Prostate gland (tissue), 2 donors: ENCODE results near the gene ARHGEF16. TPM values are rescaled to one million over a fixed set of nuclear protein-coding genes. Genes with fewer than 3 reads are reported as not detected.

Experiments
- DNase-seq: peaks from one replicate; pipeline ENCODE4 v3.0.0-alpha.2; 2019; ENCODE audit warnings: low spot score
- H3K27ac ChIP-seq, 2 donors: fragments of 200-600 bp; sonication (generic); 2 replicates each; pipeline ENCODE4 v1.5.1; 2017 to 2019
- H3K27me3 ChIP-seq: fragments of 200-600 bp; sonication (generic); replicated peaks from 2 replicates; pipeline ENCODE4 v1.5.1; 2019; ENCODE audit not compliant: insufficient read depth
- H3K36me3 ChIP-seq, 2 donors: fragments of 200-600 bp; sonication (generic); 1 replicate in 1 of 2; 2 replicates in 1 of 2; pipeline versions ENCODE4 v1.5.1 to v1.8.1; 2017 to 2019
- H3K4me1 ChIP-seq: fragments of 200-600 bp; sonication (generic); replicated peaks from 2 replicates; pipeline ENCODE4 v1.5.1; 2019
- H3K4me3 ChIP-seq, 2 donors: fragments of 200-600 bp; sonication (generic); 2 replicates each; pipeline ENCODE4 v1.5.1; 2017 to 2019
- H3K9me3 ChIP-seq: fragments of 200-600 bp; sonication (generic); 2 replicates; pipeline ENCODE4 v1.5.1; 2017
- CTCF ChIP-seq, 4 experiments: fragments of 200-600 bp in 2 of 4; fragments of 450-650 bp in 2 of 4; sonication (generic) in 2 of 4; IDR thresholded peaks; 1 replicate in 3 of 4; 2 replicates in 1 of 4; pipeline ENCODE4 v1.5.1; 2016 to 2019; ENCODE audit warnings: antibody characterized with exemption in 4 of 4, mild to moderate bottlenecking in 2 of 4, moderate library complexity in 2 of 4
- POLR2A ChIP-seq: fragments of 450-650 bp; IDR thresholded peaks from one replicate; pipeline ENCODE4 v1.6.1; 2016; ENCODE audit warnings: antibody characterized with exemption, mild to moderate bottlenecking
- POLR2AphosphoS5 ChIP-seq: sonication (generic); formaldehyde crosslinking; IDR thresholded peaks from one replicate; pipeline ENCODE4 v1.6.1; 2017; ENCODE audit warnings: antibody characterized with exemption
- WGBS: methylation state at CpG from one replicate; pipeline ENCODE4 v1.1.5; 2018; 5-methylcytosine and 5-hydroxymethylcytosine counted together
- intact Hi-C: fragments of 100-400 bp; cut with DNase I; formaldehyde crosslinking; loops from one replicate; pipeline ENCODE4 v1.14.2; 2022
- total RNA-seq, 2 donors: library from RNA; depleted of rRNA; stranded (reverse); fragments of >200 nt; gene quantifications; one replicate each; pipeline ENCODE4 v1.1.0, GENCODE V29; 2016

The ARHGEF16 gene
- total RNA-seq, 2 donors from 2014 or later = 25.2 to 25.4 TPM

- intact Hi-C loops = loop anchor here (5.0 kb wide), 1 partner anchor 1003 kb away; no protein-coding TSS in a partner anchor
- Histone ChIP-seq H3K27ac (no peak overlapping the region), H3K9me3 (no peaks in the 10 kb centered on the region), H3K4me3 (no peak overlapping the region), H3K36me3 (no peaks in the 10 kb centered on the region), H3K27me3 (no peaks in the 10 kb centered on the region), H3K4me1 (no peaks in the 10 kb centered on the region)
- DNase-seq = no peak
- WGBS = 89% methylated on average over 23 of the region's 23 CpGs
- TF ChIP-seq CTCF (IDR thresholded peaks at IDR 0.05) = no peak
These were observed 34.1 kb upstream of the ARHGEF16 start for GRCh38 chr1:3420218-3420951.

DNA sequence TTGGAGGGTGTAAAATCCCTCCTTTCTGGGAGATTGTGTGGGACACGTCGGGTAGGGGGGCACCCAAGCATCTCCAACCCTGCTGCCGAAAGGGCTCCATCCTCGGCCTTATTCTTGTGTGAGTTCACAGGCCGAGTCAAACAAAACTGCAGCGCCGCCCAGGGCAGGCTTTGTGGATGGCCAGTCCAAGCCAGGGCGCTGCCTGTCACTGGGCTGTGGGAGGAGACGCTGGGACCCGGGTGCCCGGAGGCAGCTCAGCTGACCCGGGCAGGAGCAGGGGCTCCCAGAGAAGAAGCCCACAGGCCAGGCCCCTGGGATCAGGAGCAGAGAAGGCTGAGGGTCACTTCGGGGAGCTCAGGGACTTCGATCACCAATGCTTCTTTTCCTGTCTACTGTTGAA, 31.8 kb upstream of the ARHGEF16 start:
- no peaks in the 10 kb centered on the region for H3K36me3 ChIP-seq
- no peak overlapping the region for H3K4me3 ChIP-seq
- no peaks in the 10 kb centered on the region for H3K9me3 ChIP-seq
- TF ChIP-seq CTCF (IDR thresholded peaks at IDR 0.05) = no peak
- TF ChIP-seq POLR2A = no peak
- TF ChIP-seq POLR2AphosphoS5 = no peak
- H3K27me3 ChIP-seq = no peaks in the 10 kb centered on the region
- DNase-seq = no peak
- 92% methylated on average over 14 of the region's 14 CpGs for WGBS
- no peak overlapping the region for H3K27ac ChIP-seq
- H3K4me1 ChIP-seq = no peaks in the 10 kb centered on the region
- intact Hi-C loops = loop anchor here (5.0 kb wide), 1 partner anchor 1005 kb away; no protein-coding TSS in a partner anchor

DNA sequence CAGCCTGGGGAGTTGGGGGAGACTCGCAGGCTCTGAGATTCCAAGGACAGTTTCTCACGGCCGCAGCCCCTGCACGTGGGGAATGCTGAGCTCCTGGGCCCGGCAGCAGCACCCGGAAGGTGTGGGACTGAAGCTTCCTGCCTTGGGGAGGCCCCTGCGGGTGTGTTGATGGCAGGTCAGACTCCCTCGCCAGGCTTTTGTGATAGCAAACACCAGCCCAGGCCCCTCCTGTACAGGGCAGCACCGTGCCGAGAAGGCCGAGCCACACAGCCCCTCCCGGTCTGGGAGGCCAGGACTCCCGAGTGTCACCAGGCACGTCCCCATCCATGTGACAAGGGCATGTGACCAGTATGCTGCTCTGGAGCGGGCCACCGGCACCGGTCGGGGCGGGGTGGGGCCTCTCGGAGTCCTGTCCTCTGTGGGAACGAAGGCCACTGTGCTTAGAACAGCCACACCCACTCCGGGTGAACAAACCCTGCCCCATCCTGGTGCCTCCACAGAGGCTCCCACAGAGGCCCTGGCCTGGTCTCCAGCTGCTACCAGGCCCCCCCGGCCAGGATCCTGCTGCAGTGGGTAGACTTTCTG, 31.1 kb upstream of the ARHGEF16 start:
- 63% methylated on average over 21 of the region's 23 CpGs for WGBS
- intact Hi-C loops = loop anchor here (5.0 kb wide), 1 partner anchor 1006 kb away; no protein-coding TSS in a partner anchor
- H3K27me3 ChIP-seq = no peaks in the 10 kb centered on the region
- no peak for TF ChIP-seq POLR2AphosphoS5
- TF ChIP-seq POLR2A = no peak
- no peak for TF ChIP-seq CTCF (IDR thresholded peaks at IDR 0.05)
- no peaks in the 10 kb centered on the region for H3K9me3 ChIP-seq
- no peak overlapping the region for H3K4me3 ChIP-seq
- no peak overlapping the region for H3K27ac ChIP-seq
- H3K4me1 ChIP-seq = no peaks in the 10 kb centered on the region
- no peak for DNase-seq
- H3K36me3 ChIP-seq = no peaks in the 10 kb centered on the region

- no peaks in the 10 kb centered on the region for H3K9me3 ChIP-seq
- no peaks in the 10 kb centered on the region for H3K36me3 ChIP-seq
- TF ChIP-seq CTCF (IDR thresholded peaks at IDR 0.05) (no peak), POLR2AphosphoS5 (no peak), POLR2A (no peak)
- no peak overlapping the region for H3K4me3 ChIP-seq
- H3K27me3 ChIP-seq = no peaks in the 10 kb centered on the region
- DNase-seq = no peak
- WGBS = 75% methylated on average over 28 of the region's 28 CpGs
- no peaks in the 10 kb centered on the region for H3K4me1 ChIP-seq
- no peak overlapping the region for H3K27ac ChIP-seq
- intact Hi-C loops = loop anchor here (2.0 to 5.0 kb wide), 2 partner anchors 601 to 1007 kb away; no protein-coding TSS in a partner anchor
These were observed 30.4 kb upstream of the ARHGEF16 start for GRCh38 chr1:3423896-3424611.
